Measurements from ENCODE around the gene TIPRL. TPM values are rescaled to one million over a fixed set of nuclear protein-coding genes. Genes with fewer than 3 reads are reported as not detected.

The TIPRL gene
- total RNA-seq, 1 donor from 2014 or later: 30.0 TPM

DNA sequence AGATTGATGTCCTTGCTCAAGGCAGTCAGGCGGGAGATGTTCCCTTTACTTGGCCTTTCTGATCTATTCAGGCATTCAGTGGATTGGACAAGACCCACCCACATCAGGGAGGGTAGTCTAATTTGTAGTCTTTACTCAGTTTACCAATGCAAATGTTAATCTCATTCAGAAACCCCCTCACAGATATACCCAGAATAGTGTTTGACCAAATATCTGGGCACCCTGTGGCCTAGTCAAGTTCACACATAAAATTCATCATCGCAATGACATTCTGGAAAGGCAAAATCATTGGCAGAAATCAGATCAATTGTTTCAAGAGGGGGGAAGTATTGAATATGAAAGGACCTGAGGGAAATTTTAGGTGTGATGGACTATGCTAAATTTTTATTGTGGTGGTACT lies 34.6 kb downstream of the TIPRL start:
- no peak for DNase-seq (ENCODE audit: low read depth in 2 of 2)

DNA sequence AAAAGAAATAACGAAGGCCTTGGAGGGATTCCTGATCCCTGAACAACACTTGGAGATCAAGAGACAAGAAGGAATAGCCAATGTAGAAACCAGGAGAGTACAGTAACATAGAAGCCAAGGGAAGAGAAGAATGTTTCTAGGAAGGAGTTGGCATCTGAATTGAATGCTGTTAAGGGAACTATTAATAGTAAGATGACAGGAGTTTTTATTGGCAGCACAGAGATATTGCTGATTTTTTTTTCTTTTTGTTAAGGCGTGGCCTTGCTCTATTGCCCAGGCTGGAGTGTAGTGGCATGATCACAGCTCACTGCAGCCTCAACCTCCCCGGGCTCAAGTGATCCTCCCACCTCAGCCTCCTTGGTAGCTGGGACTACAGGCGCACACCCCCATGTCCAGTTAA lies 37.4 kb downstream of the TIPRL start:
- no peak for DNase-seq (ENCODE audit: low read depth in 2 of 2)

- DNase-seq (ENCODE audit: low read depth in 2 of 2): no peak
Measured at GRCh38 chr1:168217664-168218063, 38.9 kb downstream of the TIPRL start.

GRCh38 chr1:168218658-168219057 lies 39.9 kb downstream of the TIPRL start:
- DNase-seq (ENCODE audit: low read depth in 2 of 2): no peak

DNA sequence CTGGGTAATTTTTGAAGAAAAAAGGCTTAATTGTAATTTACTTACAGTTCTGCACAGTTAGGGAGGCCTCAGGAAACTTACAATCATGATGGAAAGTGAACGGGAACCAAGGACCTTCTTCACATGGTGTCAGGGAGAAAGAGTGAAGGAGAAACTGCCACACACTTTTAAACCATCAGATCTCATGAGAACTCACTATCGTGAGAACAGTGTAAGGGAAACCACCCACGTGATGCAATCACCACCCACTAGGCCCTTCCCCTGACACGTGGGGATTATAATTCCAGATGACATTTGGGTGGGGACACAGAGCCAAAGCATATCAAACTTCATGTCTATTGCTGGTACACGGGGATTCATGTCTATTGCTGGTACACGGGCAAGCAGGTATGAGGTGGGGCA lies 41.7 kb downstream of the TIPRL start:
- DNase-seq (ENCODE audit: low read depth in 2 of 2): no peak

DNA sequence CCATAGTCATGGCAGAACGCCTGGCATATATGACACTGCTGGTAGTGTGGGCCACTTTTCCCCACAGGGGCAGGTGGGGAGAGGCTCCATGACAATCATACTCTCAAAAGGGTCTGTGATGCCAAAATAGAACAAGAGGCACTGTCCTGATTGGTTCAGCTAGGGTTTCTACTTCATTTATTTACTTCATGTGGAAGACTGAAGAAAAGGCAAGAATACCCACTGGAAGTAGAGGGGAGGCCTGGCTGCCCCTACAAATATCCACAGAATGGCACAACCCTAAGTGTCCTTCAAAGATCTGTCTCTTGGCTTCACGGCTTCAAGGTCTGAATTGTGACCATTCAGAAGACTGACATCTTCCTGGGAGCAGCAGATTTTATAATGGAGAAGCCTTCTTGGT lies 42.5 kb downstream of the TIPRL start:
- no peak for DNase-seq (ENCODE audit: low read depth in 2 of 2)

DNA sequence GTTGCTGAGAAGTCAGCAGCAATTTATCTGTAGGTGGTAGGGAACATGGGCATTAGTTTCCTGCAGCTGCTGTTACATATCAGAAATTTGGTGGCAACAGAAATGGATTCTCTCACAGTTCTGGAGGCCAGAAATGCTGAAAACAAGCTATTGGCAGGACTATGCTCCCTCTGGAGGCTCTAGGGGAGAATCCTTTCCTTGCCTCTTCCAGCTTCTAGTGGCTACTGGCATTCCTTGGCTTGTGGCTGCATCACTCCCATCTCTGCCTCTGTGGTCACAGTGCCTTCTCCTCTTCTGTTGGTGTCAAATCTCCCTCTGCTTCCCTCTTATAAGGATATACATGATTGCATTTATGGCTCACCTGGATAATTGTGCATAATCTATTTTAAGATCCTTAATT lies 44.5 kb downstream of the TIPRL start:
- DNase-seq (ENCODE audit: low read depth in 2 of 2): no peak

DNA sequence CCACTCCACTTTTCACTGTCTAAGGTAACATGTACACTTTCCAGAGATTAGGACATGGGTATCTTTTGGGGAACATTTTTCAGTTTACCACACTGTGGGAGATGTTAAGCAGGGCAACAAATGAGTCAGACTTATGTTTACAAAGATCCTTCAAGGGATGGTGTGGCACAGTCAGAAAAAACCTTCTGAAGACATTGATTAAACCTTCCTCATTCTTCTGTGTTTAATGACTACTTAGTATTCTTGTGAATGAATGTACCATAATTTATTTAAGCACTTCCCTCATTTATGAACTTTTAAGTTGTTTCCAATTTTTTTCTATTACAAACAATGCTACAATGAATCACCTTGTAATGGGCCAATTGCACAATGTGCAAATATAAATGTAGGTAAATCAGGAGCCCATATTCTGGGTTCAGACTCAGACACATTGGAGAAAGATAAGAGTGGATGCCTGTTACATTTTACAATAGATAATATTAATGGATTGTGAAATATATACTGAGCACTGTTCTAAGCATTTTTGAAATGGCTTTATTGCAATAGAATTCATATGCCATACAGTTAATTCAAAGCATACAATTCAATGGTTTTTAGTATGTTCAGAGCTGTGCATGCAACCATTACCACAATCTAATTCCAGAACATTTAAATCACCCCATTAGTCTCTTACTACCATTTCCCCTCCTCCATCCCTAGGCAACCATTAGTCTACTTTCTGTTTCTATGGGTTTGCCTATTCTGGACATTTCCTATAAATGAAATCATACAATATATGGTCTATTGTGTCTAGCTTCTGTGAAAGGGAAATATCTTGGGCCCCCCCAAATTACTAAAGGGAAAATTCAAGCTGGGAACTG lies 45.1 kb downstream of the TIPRL start:
- DNase-seq (ENCODE audit: low read depth in 2 of 2): no peak

- no peak for DNase-seq (ENCODE audit: low read depth in 2 of 2)
Measured at GRCh38 chr1:168224991-168225390, 46.2 kb downstream of the TIPRL start.

DNA sequence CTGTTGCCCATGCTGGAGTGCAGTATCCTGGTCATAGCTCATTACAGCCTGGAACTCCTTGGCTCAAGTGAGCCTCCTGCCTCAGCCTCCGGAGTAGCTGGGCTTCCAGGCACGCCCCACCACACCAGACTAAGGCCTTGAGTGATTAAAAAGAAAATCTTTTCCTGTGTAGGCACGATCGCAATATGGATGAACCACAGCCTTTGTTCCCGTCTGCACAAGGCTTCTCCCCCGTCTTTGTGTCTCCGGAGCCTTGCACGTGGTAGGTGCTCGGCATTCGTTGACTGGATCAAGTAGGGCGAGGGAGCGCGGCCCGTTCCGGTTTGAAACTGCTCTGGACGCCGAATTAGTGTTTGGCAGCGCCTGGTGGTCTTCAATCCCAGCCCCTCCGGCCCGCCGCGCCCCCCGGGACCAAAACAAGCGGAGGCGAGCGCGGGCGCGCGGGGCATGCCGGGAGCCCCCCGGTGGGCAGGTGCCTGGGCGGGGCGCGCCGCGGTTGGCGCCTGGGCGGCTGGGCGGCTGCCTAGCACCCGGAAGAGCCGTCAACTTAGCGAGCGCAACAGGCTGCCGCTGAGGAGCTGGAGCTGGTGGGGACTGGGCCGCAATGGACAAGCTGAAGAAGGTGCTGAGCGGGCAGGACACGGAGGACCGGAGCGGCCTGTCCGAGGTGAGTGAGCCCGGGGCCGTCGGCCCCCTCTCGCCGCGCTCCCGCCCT lies 46.9 kb downstream of the TIPRL start, which contains the start of gene SFT2D2:
TSS of gene SFT2D2 (plus strand) at position 529 of the 715 bp plus-strand sequence. CDS start at position 605, 76 bp downstream.
- peak; percentile 83 to 84 for DNase-seq (ENCODE audit: low read depth in 2 of 2)

DNA sequence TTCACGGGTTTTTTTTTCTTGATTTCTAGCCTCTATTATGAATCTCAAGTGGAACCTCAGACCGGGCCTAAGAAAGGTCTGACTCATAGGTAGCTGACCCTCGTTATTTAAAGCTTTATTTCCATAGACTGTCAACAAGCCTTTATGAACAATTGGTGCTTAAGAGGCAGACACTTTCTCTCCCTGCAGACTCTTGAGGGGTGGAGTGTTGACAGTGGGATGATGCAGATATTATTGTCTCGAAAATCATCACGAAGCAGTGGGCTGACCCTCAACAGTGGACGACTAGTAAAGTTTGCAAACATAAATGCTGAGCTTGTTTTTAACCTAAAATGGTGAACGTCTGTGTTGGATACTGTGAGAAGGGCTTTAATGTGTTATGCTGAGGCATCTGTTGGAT lies 48.9 kb downstream of the TIPRL start:
- DNase-seq (ENCODE audit: low read depth in 2 of 2): peak in 1 of 2 donors; percentile 78

DNA sequence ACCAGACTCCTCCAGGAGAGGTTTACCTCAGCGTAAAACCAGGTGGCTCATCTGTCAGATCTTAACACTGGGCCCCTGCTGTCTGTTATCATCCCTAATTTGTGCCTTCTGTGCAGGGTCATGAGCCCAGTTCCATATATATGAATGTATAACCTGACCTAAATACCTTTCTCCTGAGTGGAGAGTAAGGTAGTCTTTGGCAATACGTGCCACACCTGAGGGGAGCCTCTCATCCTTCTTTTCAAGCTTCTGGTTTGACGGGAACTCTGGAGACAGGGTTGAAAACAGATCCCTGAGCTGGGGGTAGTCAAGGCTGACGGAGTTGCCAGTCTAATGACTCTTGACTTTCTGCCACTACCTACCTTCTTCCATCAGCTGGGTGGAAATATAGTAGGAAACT lies 51.1 kb downstream of the TIPRL start:
- no peak for DNase-seq (ENCODE audit: low read depth in 2 of 2)

DNA sequence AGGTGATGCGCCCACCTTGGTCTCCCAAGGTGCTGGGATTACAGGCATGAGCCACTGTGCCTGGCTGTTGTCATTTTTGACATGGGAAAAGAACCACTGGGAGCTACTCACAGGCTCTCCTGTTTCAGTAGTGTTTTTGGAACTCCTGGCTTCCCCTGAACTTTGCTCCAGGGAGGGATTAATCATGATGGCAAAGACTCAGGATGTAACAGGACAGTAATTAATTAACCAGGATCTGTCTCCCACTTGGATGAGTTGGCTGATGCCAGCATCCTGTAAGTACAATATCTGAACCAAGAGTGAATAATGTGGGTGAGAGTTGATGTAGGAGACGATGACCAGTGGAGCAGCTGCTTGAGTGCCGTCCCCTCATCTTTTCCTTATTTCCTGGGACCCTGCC lies 51.9 kb downstream of the TIPRL start:
- DNase-seq (ENCODE audit: low read depth in 2 of 2): peak in 1 of 2 donors; percentile 10

DNA sequence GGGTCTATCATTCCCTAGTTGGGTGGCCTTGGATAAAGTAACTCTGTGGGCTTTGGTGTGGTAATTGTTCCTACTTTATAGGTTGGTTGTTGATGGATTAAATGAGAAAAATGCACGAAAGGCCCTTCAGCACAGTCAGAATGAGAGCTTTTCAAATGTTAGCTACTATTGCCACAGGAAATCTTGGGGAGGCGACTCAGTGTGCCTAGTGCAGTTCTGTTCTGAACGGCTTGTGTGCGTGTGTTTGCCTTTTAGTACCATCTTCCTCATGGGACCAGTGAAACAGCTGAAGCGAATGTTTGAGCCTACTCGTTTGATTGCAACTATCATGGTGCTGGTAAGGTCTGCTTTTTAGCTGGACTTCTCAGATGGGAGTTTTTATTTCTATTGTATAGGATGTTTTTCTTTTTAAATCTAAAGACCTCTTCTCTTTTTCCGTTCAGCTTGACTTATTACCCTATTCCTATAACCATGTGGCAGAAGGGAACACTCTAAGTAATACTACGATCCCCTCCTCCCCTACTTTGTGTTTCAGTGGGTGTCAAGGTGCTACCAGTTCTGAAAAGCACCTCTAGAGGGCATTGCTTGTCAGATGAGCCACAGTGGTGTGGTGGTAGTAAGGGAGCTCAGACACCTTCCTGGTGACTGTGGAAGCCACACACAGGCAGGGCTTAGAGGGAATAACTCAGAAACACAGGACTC lies 56.2 kb downstream of the TIPRL start:
- DNase-seq (ENCODE audit: low read depth in 2 of 2): peak; percentile 69 to 76

DNA sequence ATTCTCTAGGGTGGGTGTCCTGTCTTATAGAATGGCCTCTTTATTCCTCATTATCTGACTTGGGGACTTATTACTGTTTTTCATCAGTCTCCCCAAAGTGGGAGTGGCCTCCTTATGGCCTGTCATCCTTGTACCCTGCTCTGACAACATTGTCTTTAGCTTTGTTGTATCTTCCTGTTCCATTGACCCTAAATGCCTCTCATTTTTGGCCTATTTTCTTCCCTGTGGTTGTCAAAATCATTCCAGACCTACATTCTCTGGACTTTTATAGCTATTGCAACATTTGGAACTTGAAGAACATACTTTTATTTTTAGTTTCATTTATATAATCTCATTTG lies 56.8 kb downstream of the TIPRL start:
- no peak for DNase-seq (ENCODE audit: low read depth in 2 of 2)

GRCh38 chr1:168235937-168236336 lies 57.2 kb downstream of the TIPRL start:
- DNase-seq (ENCODE audit: low read depth in 2 of 2): no peak

DNA sequence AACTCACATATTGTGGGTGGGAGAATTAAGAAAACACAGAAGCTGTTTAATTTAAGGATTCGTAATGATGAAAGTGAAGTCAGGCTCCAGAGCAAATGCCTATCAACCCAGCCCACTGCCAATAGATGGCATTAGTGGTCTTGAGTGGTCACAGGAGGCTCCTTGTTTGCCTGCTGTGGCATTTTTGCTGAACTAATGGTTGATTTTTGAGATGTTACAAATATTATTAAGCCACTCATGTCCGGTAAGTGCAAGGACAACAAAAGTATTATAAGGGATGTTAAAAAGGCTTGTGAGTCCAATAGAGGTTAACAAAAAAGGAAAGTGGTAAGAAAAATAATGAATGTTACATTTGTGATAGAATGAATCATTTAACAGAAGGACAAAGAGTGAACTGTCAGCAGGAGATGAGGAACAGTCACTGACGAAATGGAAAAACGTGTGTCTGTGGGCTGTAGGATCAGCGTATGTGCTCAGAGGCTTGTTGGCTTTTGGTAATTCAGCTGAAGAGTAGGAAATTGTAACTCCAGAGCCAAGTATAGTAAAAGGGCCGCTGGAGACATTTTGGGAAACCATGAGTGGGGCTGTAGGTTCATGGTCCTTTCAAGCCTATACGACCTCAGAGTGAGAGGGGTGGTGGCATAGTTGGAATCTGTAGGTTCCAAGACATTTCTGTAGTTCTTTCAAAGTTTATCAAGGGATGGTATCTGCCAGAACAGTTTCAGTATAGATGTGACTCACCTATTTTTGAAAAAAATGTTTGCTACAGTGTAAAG lies 58.3 kb downstream of the TIPRL start:
- DNase-seq (ENCODE audit: low read depth in 2 of 2): peak in 1 of 2 donors; percentile 75

DNA sequence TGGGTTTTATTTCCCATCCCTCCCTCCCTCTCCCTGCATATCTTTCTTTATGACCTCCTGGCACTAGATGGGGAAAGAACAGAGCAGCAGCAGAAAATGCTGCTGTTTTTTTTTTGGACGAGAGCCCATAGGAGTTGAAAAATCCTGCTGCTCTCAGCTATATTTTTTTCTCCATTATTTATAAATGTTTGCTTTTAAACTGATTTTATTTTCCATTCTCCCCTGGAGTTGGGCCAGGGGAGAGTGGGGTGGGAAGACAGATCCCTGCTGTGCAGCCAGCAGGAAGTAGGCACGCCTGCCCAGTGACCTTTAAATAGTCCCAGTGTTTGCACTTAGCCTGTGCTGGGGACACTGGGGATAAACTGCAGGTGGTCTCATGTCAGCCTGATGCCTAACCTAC lies 64.4 kb downstream of the TIPRL start:
- peak in 1 of 2 donors; percentile 92 for DNase-seq (ENCODE audit: low read depth in 2 of 2)

- peak in 1 of 2 donors; percentile 18 for DNase-seq (ENCODE audit: low read depth in 2 of 2)
Measured at GRCh38 chr1:168243636-168244212, 65.0 kb downstream of the TIPRL start.

GRCh38 chr1:168245042-168245441 lies 66.3 kb downstream of the TIPRL start:
- DNase-seq (ENCODE audit: low read depth in 2 of 2): no peak

GRCh38 chr1:168246506-168246905 lies 67.7 kb downstream of the TIPRL start:
- no peak for DNase-seq (ENCODE audit: low read depth in 2 of 2)

Data from lung microvascular endothelial cell (primary cell).